ENCODE data around the gene PTGDS.

DNA sequence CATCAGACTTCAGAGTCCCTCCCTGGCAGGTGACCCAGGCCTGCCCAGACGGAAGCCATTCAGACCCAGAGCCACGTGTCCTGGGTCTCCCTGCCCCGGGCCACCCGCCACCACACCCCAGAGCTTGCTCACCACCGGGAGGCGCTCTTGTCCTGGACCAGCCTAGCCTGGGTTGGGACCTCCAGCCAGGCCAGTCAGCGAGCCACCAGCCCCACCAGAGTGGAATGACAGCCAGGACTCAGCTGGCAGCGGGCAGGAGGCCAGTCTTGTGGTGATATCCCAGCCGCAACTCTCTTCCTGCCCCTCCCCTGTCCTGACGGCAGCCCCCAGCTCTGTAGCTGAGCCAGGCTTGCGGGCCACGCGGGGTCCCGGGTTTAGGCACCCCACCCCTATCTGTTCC, 1.7 kb upstream of the PTGDS start:
- peak; percentile 24 for TF ChIP-seq CTCF (IDR thresholded peaks at IDR 0.05)
- TF ChIP-seq ZFX (IDR thresholded peaks at IDR 0.05; ENCODE audit: borderline replicate concordance), result no peak
